NCI-H2107 treated with DMSO at 0.1 percent for 48 hours (cell line): ENCODE data around the gene ABCB4.

Source experiments
- DNase-seq: peaks from one replicate; lab custom pipeline; 2025; ENCODE audit not compliant: unreplicated experiment; lab: John Stamatoyannopoulos, UW

The ABCB4 gene

DNA sequence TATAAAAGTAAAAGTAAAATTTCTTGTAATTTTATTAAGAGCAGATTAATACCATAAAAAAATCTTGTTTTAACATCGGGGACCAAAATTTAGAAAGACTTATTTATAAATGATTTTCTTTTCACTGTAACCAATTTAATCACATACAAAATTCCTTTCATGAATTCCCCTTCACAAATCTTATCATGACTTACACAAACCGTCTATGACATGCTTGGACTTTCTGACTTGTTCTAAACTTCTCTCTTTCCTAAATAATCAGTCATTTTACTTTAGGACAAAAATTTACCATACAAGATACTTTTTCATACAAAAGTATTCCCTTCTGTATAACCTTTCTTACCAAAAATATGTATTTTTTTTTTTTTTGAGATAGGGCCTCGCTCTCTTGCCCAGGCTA lies 120.7 kb downstream of the ABCB4 start:
- DNase-seq, result no peak
